ENCODE measurements around the gene BCL7A. TPM values are rescaled to one million over a fixed set of nuclear protein-coding genes. Genes with fewer than 3 reads are reported as not detected.

Gene BCL7A
- total RNA-seq, 4 donors from 2014 or later = 0.26 to 12.2 (median 4.2) TPM

Other genes starting within 250 kb of the BCL7A start
- gene RHOF, start 228.2 kb upstream of the BCL7A start, total RNA-seq = 10 to 100 TPM in 3 of 4 donors, 1 to 10 TPM in 1; 5.1 to 27.6 (median 13.1) TPM
- 10 to 100 TPM in 1 of 4 donors, 1 to 10 TPM in 3; 1.3 to 63.6 (median 5.6) TPM for gene SETD1B, start 217.9 kb upstream of the BCL7A start, total RNA-seq
- gene HPD, start 163.0 kb upstream of the BCL7A start, total RNA-seq = 1 to 10 TPM in 1 of 4 donors, not detected in 3; 1.9 TPM
- gene PSMD9, start 133.1 kb upstream of the BCL7A start, total RNA-seq = 100 to 1,000 TPM in 1 of 4 donors, 10 to 100 TPM in 2, 1 to 10 TPM in 1; 2.4 to 312 (median 46.0) TPM
- gene CFAP251, start 103.3 kb upstream of the BCL7A start, total RNA-seq = 100 to 1,000 TPM in 1 of 4 donors, 10 to 100 TPM in 2, 1 to 10 TPM in 1; 5.9 to 135 (median 12.7) TPM
- 10 to 100 TPM; 21.5 to 88.7 (median 24.7) TPM for gene MLXIP, start 56.9 kb downstream of the BCL7A start, total RNA-seq
- gene IL31, start 152.3 kb downstream of the BCL7A start, total RNA-seq = not detected
- 1 to 10 TPM in 2 of 4 donors, not detected in 2; 2.4 to 3.3 TPM for gene LRRC43, start 161.2 kb downstream of the BCL7A start, total RNA-seq
- gene B3GNT4, start 181.8 kb downstream of the BCL7A start, total RNA-seq = under 1 TPM in 1 of 4 donors, not detected in 3; 0.14 TPM
- gene DIABLO, start 204.2 kb downstream of the BCL7A start, total RNA-seq = 10 to 100 TPM; 46.2 to 68.9 (median 53.9) TPM
- gene VPS33A, start 244.6 kb downstream of the BCL7A start, total RNA-seq = 10 to 100 TPM in 2 of 4 donors, 1 to 10 TPM in 2; 3.3 to 20.8 (median 12.9) TPM